Measurements from ENCODE around the gene NHS.

The NHS gene

DNA sequence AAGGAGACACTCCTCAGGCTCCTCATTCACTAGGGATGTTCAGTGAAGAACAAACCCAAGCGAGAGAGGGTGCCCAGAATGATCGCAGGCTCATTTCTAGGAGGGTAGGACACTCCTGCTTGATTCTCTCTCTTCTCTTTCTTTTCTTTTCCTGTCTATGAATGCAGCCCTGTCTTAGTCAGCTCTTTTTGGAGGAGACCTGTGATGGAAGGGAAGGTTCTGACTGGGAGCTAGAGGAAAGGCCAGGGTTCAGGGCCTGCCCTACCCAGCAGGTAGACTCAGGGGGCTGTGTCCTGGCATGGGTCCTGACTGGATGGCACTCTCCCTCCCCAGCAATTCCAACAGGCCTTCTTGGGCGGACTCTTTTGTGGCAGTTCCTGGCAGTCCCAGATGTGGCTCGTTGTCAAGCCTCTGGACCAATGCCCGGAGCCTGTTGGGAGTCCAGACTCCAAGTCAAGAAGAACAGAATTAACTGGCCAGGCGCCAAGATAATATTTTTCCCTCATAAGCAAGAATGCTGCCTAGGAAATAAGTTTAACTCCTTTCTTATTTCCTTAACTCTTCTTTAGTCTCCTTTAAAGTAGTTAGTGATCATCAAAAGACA lies 222.9 kb downstream of the NHS start:
- no peak overlapping the region for H3K4me2 ChIP-seq (ENCODE audit: low read length)
- no peak overlapping the region for H2BK5ac ChIP-seq (ENCODE audit: low read length)
- no peak overlapping the region for H3K56ac ChIP-seq (ENCODE audit: low read length)
- no peak overlapping the region for H3K18ac ChIP-seq (ENCODE audit: low read length)
- no peak overlapping the region for H2BK120ac ChIP-seq (ENCODE audit: low read depth, low read length)
- no peak overlapping the region for H3K27ac ChIP-seq (ENCODE audit: low read depth, low read length)
- H3K4ac ChIP-seq (ENCODE audit: low read depth, low read length) = no peak overlapping the region
- no peak overlapping the region for H3K9ac ChIP-seq (ENCODE audit: low read length)
- H3K23ac ChIP-seq (ENCODE audit: low read length) = no peak overlapping the region
- no peaks in the 10 kb centered on the region for H3K79me1 ChIP-seq (ENCODE audit: low read length)
- H3K27me3 ChIP-seq (ENCODE audit: insufficient read depth, low read length, poor library complexity) = no peaks in the 10 kb centered on the region
- no CpG with 5 or more reads among the region's 6 CpGs for WGBS (ENCODE audit: extremely low coverage, insufficient coverage, low lambda C conversion rate)
- DNase-seq = no peak
- peaks cover 3% of the 10 kb centered on the region for H3K4me1 ChIP-seq (ENCODE audit: control insufficient read depth, low read depth, low read length)
- no peak overlapping the region for H3K4me3 ChIP-seq (ENCODE audit: low read length)
- no peak overlapping the region for H4K8ac ChIP-seq (ENCODE audit: low read depth, low read length)
- no peak overlapping the region for H2AK5ac ChIP-seq (ENCODE audit: low read length)
- no peaks in the 10 kb centered on the region for H3K79me2 ChIP-seq (ENCODE audit: control insufficient read depth, insufficient read depth, low read length)
- no peak overlapping the region for H2BK15ac ChIP-seq (replicated peaks; ENCODE audit: low read depth)
- H3K36me3 ChIP-seq (ENCODE audit: control insufficient read depth, insufficient read depth, low read length) = no peaks in the 10 kb centered on the region
- H4K5ac ChIP-seq (ENCODE audit: low read length) = no peak overlapping the region

GRCh38 chrX:17601441-17602200 lies 226.6 kb downstream of the NHS start:
- Histone ChIP-seq H2BK15ac (replicated peaks; ENCODE audit: low read depth) (no peak overlapping the region), H3K56ac (ENCODE audit: low read length) (no peak overlapping the region), H3K4ac (ENCODE audit: low read depth, low read length) (no peak overlapping the region), H3K79me1 (ENCODE audit: low read length) (no peaks in the 10 kb centered on the region), H3K27me3 (ENCODE audit: insufficient read depth, low read length, poor library complexity) (no peaks in the 10 kb centered on the region), H3K4me1 (ENCODE audit: control insufficient read depth, low read depth, low read length) (peaks cover 3% of the 10 kb centered on the region), H2AK5ac (ENCODE audit: low read length) (no peak overlapping the region), H3K18ac (ENCODE audit: low read length) (no peak overlapping the region), H3K36me3 (ENCODE audit: control insufficient read depth, insufficient read depth, low read length) (no peaks in the 10 kb centered on the region), H4K8ac (ENCODE audit: low read depth, low read length) (no peak overlapping the region), H3K9ac (ENCODE audit: low read length) (no peak overlapping the region), H3K27ac (ENCODE audit: low read depth, low read length) (no peak overlapping the region), H3K79me2 (ENCODE audit: control insufficient read depth, insufficient read depth, low read length) (no peaks in the 10 kb centered on the region), H2BK5ac (ENCODE audit: low read length) (no peak overlapping the region), H2BK120ac (ENCODE audit: low read depth, low read length) (no peak overlapping the region), H3K4me2 (ENCODE audit: low read length) (no peak overlapping the region), H4K5ac (ENCODE audit: low read length) (no peak overlapping the region), H3K4me3 (ENCODE audit: low read length) (no peak overlapping the region), H3K23ac (ENCODE audit: low read length) (no peak overlapping the region)
- DNase-seq = peak; percentile 76
- no CpG with 5 or more reads among the region's 6 CpGs for WGBS (ENCODE audit: extremely low coverage, insufficient coverage, low lambda C conversion rate)

DNA sequence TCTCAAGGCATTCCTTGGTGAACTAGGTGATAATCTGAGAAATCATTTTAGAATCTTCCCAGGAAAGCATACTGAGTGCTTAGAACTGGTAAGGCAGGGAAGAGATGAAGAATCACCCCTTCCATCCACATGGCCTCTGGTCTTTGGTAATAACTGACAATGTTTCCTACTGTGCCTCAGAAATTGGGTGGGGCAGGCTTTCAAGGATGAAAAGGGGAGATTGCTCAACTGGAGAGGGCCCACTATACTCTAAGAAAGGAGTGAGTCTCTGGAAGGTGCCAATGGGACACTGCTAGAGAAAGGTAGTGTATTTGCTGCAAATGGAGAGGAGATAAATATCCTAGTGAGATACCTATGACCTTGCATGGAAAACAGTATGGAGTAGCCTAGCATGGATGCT lies 227.2 kb downstream of the NHS start:
- no peak overlapping the region for H3K4me3 ChIP-seq (ENCODE audit: low read length)
- no peak overlapping the region for H4K5ac ChIP-seq (ENCODE audit: low read length)
- no peak overlapping the region for H3K4me2 ChIP-seq (ENCODE audit: low read length)
- H3K27ac ChIP-seq (ENCODE audit: low read depth, low read length) = no peak overlapping the region
- H2BK120ac ChIP-seq (ENCODE audit: low read depth, low read length) = no peak overlapping the region
- H3K18ac ChIP-seq (ENCODE audit: low read length) = no peak overlapping the region
- no peak overlapping the region for H3K23ac ChIP-seq (ENCODE audit: low read length)
- no peak overlapping the region for H3K4ac ChIP-seq (ENCODE audit: low read depth, low read length)
- H2AK5ac ChIP-seq (ENCODE audit: low read length) = no peak overlapping the region
- no peaks in the 10 kb centered on the region for H3K27me3 ChIP-seq (ENCODE audit: insufficient read depth, low read length, poor library complexity)
- H3K56ac ChIP-seq (ENCODE audit: low read length) = no peak overlapping the region
- H3K36me3 ChIP-seq (ENCODE audit: control insufficient read depth, insufficient read depth, low read length) = no peaks in the 10 kb centered on the region
- H3K79me2 ChIP-seq (ENCODE audit: control insufficient read depth, insufficient read depth, low read length) = no peaks in the 10 kb centered on the region
- H3K4me1 ChIP-seq (ENCODE audit: control insufficient read depth, low read depth, low read length) = peaks cover 3% of the 10 kb centered on the region
- H2BK5ac ChIP-seq (ENCODE audit: low read length) = no peak overlapping the region
- H3K79me1 ChIP-seq (ENCODE audit: low read length) = no peaks in the 10 kb centered on the region
- H3K9ac ChIP-seq (ENCODE audit: low read length) = no peak overlapping the region
- peak; percentile 29 for DNase-seq
- H2BK15ac ChIP-seq (replicated peaks; ENCODE audit: low read depth) = no peak overlapping the region
- H4K8ac ChIP-seq (ENCODE audit: low read depth, low read length) = no peak overlapping the region

DNA sequence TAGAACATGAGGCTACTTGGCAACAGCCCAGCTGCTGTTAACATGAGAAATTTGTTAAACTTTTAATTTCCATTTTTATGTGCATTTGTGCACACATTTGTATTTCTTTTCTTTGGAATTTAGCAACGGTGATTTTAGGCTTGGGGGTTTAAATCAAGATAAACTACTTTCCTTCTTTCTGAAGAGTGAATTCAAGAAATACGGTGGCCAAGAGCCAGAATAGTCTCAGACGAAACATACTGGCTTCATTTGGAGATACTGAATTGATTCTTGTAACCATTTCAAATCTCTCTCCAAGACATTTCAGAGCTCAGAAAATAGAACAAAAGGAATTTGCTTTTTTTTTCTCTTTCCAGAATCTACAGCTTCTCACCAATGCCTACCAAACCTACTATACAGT lies 228.2 kb downstream of the NHS start:
- DNase-seq = no peak
- no peak overlapping the region for H3K27ac ChIP-seq (ENCODE audit: low read depth, low read length)
- no CpG with 5 or more reads among the region's 3 CpGs for WGBS (ENCODE audit: extremely low coverage, insufficient coverage, low lambda C conversion rate)

GRCh38 chrX:17605676-17606075 lies 230.7 kb downstream of the NHS start:
- Histone ChIP-seq H3K79me2 (ENCODE audit: control insufficient read depth, insufficient read depth, low read length) (no peaks in the 10 kb centered on the region), H2AK5ac (ENCODE audit: low read length) (no peak overlapping the region)

More for the DNA sequence above, 228.2 kb downstream of the NHS start:
- H3K79me2 ChIP-seq (ENCODE audit: control insufficient read depth, insufficient read depth, low read length) = no peaks in the 10 kb centered on the region
- H2AK5ac ChIP-seq (ENCODE audit: low read length) = no peak overlapping the region
- no peak overlapping the region for H3K4me2 ChIP-seq (ENCODE audit: low read length)
- no peak overlapping the region for H4K5ac ChIP-seq (ENCODE audit: low read length)
- H3K56ac ChIP-seq (ENCODE audit: low read length) = no peak overlapping the region
- H3K18ac ChIP-seq (ENCODE audit: low read length) = no peak overlapping the region
- H3K27me3 ChIP-seq (ENCODE audit: insufficient read depth, low read length, poor library complexity) = no peaks in the 10 kb centered on the region
- H3K79me1 ChIP-seq (ENCODE audit: low read length) = no peaks in the 10 kb centered on the region
- no peak overlapping the region for H3K23ac ChIP-seq (ENCODE audit: low read length)
- no peak overlapping the region for H3K4ac ChIP-seq (ENCODE audit: low read depth, low read length)
- no peak overlapping the region for H2BK120ac ChIP-seq (ENCODE audit: low read depth, low read length)
- H3K9ac ChIP-seq (ENCODE audit: low read length) = no peak overlapping the region
- H3K4me3 ChIP-seq (ENCODE audit: low read length) = no peak overlapping the region
- no peak overlapping the region for H2BK5ac ChIP-seq (ENCODE audit: low read length)
- H4K8ac ChIP-seq (ENCODE audit: low read depth, low read length) = no peak overlapping the region
- no peaks in the 10 kb centered on the region for H3K36me3 ChIP-seq (ENCODE audit: control insufficient read depth, insufficient read depth, low read length)
- no peak overlapping the region for H2BK15ac ChIP-seq (replicated peaks; ENCODE audit: low read depth)
- peaks cover 3% of the 10 kb centered on the region for H3K4me1 ChIP-seq (ENCODE audit: control insufficient read depth, low read depth, low read length)

DNA sequence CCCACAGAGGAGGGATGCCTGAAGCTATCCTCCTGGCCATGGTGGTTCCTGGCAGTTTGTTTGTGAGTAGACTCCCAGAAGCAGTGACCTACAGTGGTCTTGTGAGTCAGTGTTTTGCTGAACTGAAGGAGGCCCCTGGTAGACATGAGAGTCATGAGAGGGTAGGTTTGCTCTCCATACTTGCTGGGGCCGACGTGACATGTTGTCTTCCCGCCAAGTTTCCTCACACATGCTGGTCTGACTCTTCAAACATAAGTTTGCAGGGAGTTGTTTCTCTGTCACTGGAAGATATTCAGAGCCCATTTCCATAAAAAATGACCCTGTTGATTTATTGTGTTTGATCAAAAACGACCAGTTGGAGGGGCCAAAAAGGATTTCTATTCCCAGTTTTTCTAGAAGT lies 231.2 kb downstream of the NHS start:
- Histone ChIP-seq H3K4me2 (ENCODE audit: low read length) (no peak overlapping the region), H3K9ac (ENCODE audit: low read length) (no peak overlapping the region), H3K79me2 (ENCODE audit: control insufficient read depth, insufficient read depth, low read length) (no peaks in the 10 kb centered on the region), H3K36me3 (ENCODE audit: control insufficient read depth, insufficient read depth, low read length) (no peaks in the 10 kb centered on the region), H4K8ac (ENCODE audit: low read depth, low read length) (no peak overlapping the region), H3K23ac (ENCODE audit: low read length) (no peak overlapping the region), H3K4me1 (ENCODE audit: control insufficient read depth, low read depth, low read length) (peaks cover 3% of the 10 kb centered on the region), H3K56ac (ENCODE audit: low read length) (no peak overlapping the region), H3K27me3 (ENCODE audit: insufficient read depth, low read length, poor library complexity) (no peaks in the 10 kb centered on the region), H2BK120ac (ENCODE audit: low read depth, low read length) (no peak overlapping the region), H2BK5ac (ENCODE audit: low read length) (no peak overlapping the region), H3K4ac (ENCODE audit: low read depth, low read length) (no peak overlapping the region), H3K18ac (ENCODE audit: low read length) (no peak overlapping the region), H3K79me1 (ENCODE audit: low read length) (no peaks in the 10 kb centered on the region), H4K5ac (ENCODE audit: low read length) (no peak overlapping the region), H2BK15ac (replicated peaks; ENCODE audit: low read depth) (no peak overlapping the region), H3K4me3 (ENCODE audit: low read length) (no peak overlapping the region), H3K27ac (ENCODE audit: low read depth, low read length) (no peak overlapping the region), H2AK5ac (ENCODE audit: low read length) (no peak overlapping the region)
- no CpG with 5 or more reads among the region's 4 CpGs for WGBS (ENCODE audit: extremely low coverage, insufficient coverage, low lambda C conversion rate)
- no peak for DNase-seq

More at GRCh38 chrX:17605676-17606075, 230.7 kb downstream of the NHS start:
- Histone ChIP-seq H3K27me3 (ENCODE audit: insufficient read depth, low read length, poor library complexity) (no peaks in the 10 kb centered on the region), H3K18ac (ENCODE audit: low read length) (no peak overlapping the region), H3K4me3 (ENCODE audit: low read length) (no peak overlapping the region), H3K36me3 (ENCODE audit: control insufficient read depth, insufficient read depth, low read length) (no peaks in the 10 kb centered on the region), H2BK15ac (replicated peaks; ENCODE audit: low read depth) (no peak overlapping the region), H3K56ac (ENCODE audit: low read length) (no peak overlapping the region), H2BK5ac (ENCODE audit: low read length) (no peak overlapping the region), H4K5ac (ENCODE audit: low read length) (no peak overlapping the region), H3K4me1 (ENCODE audit: control insufficient read depth, low read depth, low read length) (peaks cover 3% of the 10 kb centered on the region), H3K27ac (ENCODE audit: low read depth, low read length) (no peak overlapping the region), H3K4ac (ENCODE audit: low read depth, low read length) (no peak overlapping the region), H2BK120ac (ENCODE audit: low read depth, low read length) (no peak overlapping the region), H4K8ac (ENCODE audit: low read depth, low read length) (no peak overlapping the region), H3K4me2 (ENCODE audit: low read length) (no peak overlapping the region), H3K79me1 (ENCODE audit: low read length) (no peaks in the 10 kb centered on the region), H3K9ac (ENCODE audit: low read length) (no peak overlapping the region), H3K23ac (ENCODE audit: low read length) (no peak overlapping the region)
- WGBS (ENCODE audit: extremely low coverage, insufficient coverage, low lambda C conversion rate) = no CpG with 5 or more reads among the region's 3 CpGs
- DNase-seq = no peak
